Left forelimb (tissue), 1 donor: ENCODE data around the gene GPAT3.
"Not testable (repeated sequence)": the region's sequence is repeated elsewhere in the genome, so short reads cannot be mapped to it uniquely, and the experiment has no call there.

Experiments
- DNase-seq: peaks from one replicate; pipeline ENCODE4 v3.0.0-alpha.2; 2018; ENCODE audit warnings: low spot score

The GPAT3 gene

GRCh38 chr4:83552083-83552482 lies 16.2 kb downstream of the GPAT3 start:
- no peak for DNase-seq

DNA sequence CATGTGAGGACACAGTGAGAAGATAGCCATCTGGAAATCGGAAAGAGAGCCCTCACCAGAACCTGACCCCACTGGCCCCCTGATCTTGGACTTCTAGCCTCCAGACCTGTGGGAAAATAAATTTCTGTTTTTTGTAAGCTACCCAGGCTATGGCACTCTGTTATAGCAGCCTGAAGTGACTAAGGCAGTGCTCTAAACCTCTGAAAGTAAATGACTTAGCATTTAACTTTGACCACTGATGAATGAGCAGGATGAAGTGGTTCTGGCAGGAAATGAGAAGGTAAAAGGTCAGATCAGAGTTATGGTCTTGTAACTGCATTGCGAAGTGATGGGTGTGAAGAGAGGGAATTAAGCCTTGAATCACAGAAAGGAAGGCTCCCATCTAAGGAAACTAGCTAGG lies 17.0 kb downstream of the GPAT3 start:
- no peak for DNase-seq

- DNase-seq = no peak
Measured at GRCh38 chr4:83556006-83556707, 20.2 kb downstream of the GPAT3 start.

DNA sequence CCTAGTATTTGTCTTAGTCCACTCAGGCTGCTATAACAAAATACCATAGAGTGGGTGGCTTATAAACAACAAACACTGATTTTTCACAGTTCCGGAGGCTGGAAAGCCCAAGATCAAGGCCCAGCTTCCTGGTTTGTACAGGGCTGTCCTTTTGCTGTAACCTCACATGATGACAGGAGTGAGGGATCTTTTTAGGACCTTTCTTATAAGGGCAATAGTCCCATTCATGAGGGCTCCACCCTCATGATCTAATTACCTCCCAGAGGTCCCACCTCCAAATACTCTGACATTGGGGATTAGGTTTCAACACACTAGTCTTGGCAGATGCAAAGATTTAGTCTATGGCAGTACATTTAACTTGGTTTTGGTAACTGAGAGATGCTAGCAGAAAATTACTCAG lies 20.9 kb downstream of the GPAT3 start:
- DNase-seq = no peak

- DNase-seq = no peak
Measured at GRCh38 chr4:83558059-83558653, 22.2 kb downstream of the GPAT3 start.

DNA sequence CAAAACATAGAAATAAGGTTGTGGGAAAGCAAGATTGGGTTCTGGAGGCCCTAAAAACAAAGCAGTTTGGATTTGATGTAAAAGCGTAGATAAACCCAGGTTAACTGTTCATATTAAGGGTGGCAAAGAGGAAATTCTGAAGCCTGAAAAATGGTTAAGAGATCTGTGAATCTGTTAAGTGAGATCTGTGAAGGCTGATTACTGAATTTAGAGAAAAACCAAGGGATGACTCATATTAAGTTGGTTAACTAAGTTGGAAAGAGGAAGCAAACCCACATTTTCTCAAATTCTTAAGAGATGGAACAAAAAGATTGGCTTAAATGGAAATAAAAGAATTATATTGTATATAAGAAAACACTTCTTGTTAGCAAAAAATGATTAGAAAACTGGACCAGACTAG lies 22.8 kb downstream of the GPAT3 start:
- DNase-seq = no peak

- no peak for DNase-seq
Measured at GRCh38 chr4:83560523-83560922, 24.6 kb downstream of the GPAT3 start.

DNA sequence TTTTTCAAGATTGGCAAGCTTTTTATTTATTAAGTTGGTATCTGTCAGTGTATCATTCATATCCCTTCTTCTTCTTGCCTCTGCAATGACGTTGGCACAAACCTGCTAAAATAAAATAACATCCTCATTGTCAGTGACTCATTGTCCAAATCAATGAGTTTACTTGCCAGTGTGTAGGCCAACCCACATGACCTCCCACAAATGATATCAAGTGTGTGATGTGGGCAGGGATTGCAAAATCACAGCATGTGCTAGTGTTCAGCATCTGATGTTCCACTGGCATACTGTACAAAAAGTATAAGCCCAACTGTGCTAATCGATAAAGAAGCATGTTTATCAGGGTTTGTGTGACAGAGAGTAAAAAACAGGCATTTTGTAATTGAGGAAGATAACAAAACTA lies 25.5 kb downstream of the GPAT3 start:
- no peak for DNase-seq

GRCh38 chr4:83563998-83564397 lies 28.1 kb downstream of the GPAT3 start:
- DNase-seq = no peak

- no peak for DNase-seq
Measured at GRCh38 chr4:83568062-83568461, 32.2 kb downstream of the GPAT3 start.

- no peak for DNase-seq
Measured at GRCh38 chr4:83569429-83569828, 33.5 kb downstream of the GPAT3 start.

DNA sequence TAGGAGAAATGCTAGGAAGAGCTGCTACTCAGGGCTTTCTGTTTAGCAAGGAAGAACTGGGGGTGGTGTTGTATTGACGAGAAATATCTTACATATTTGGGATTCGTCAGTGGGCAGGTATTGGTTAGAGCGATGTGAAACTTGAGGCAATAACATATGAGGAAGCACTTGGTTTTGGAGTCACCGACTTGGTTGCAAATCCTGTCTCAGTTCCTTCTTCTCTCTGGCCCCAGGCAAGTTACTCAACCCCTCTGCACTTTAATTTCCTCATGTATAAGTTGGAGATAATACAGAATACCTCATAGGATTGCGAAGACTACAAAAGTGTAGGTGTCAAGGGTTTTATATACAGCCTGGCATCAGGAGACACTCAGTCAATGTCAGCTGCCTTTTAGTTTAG lies 34.1 kb downstream of the GPAT3 start:
- no peak for DNase-seq

GRCh38 chr4:83572848-83573247 lies 36.9 kb downstream of the GPAT3 start:
- DNase-seq = no peak

GRCh38 chr4:83574247-83574646 lies 38.3 kb downstream of the GPAT3 start:
- DNase-seq = no peak

DNA sequence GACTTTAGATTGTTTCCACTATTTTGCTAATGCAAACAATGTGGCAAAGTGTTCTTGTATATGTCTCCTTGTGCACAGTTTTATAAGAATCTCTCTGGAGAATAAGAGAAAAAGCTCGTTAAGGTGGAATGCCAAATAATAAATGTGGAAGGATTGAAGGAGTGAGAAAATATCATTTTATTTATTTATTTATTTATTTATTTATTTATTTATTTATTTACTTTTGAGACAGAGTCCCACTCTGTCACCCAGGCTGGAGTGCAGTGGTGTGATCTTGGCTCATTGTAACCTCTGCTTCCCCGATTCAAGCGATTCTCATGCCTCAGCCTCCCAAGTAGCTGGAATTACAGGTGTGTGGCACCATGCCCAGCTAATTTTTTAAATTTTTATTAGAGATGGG lies 40.3 kb downstream of the GPAT3 start:
- DNase-seq = not testable (repeated sequence)

GRCh38 chr4:83581411-83582288 lies 45.7 kb downstream of the GPAT3 start:
- no peak for DNase-seq

- no peak for DNase-seq
Measured at GRCh38 chr4:83582289-83582785, 46.4 kb downstream of the GPAT3 start.

GRCh38 chr4:83585982-83586508 lies 50.1 kb downstream of the GPAT3 start:
- no peak for DNase-seq

DNA sequence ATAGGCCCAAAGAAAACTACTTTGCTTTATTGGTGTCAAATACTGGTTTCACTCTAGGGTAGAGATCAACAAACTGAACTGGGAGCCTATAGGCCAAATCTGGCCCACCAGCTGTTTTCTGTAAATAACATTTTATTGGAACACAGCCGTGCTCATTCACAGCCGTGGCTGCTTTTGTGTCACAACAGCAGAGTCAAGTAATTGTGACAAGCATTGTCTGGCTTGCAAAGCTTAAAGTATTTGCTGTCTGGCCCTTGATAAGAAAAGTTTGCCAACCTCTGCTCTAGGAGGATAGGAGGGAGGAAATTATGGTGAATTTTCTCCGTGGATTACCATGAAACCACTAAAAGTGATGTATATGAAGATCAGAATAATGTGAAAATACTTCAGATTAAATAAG lies 53.4 kb downstream of the GPAT3 start:
- DNase-seq = no peak

DNA sequence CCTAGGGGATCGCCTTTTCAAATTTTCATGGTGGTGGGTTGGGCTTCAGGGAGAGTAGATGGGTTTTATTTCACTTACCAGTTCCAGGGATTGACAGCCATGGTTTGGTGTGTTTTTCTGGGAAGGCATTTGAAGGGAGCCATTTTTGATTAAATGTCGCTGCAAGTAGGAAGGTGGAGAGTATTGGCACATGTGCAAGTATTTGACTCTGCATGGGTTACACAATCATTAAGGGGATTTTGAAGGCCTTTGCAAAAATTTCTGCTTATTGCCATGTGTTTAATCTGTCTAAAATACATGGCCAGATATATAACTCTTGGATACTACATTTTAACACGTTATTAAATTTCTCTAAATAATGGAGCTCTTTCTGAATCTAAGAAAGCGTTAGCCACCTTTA lies 55.1 kb downstream of the GPAT3 start:
- DNase-seq = no peak

DNA sequence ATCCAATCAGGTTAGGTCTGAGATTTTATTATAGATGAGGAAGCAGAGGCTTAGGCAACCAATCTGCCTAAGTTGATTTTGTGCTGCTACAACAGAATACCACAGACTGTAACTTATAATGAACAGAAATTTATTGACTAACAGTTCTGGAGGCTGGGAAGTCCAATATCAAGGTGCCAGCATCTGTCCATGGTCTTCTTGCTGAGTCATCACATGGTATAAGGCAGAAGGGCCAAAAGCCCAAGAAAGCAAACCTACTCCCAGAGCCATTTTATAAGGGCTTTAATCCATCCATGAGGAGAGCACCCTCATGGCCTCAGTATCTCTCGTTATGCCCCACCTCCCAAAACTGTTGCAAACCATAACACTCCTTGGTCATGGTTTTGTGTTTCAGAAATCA lies 55.8 kb downstream of the GPAT3 start:
- no peak for DNase-seq

DNA sequence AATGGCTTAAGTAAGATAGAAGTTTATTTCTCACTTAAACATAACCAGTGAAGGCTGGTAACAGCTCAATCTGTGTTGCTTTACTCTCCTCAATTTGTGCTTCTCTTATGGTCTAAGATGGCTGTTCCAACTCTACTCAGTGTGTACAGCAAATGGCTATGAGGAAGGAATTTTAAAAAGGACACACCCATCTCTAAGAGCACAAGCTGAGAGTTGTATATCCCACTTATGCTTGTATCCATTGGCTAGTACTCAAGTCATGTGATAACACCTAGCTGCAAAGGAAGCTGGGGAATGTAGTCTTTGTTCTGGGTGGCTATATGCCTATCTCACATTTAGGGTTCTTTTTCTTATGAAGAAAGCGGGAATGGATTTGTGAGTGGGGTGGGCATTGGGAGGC lies 63.3 kb downstream of the GPAT3 start:
- DNase-seq = no peak

- no peak for DNase-seq
Measured at GRCh38 chr4:83603129-83603528, 67.2 kb downstream of the GPAT3 start.
